K562 (cell line): ENCODE results near the gene ACBD4. TPM values are rescaled to one million over a fixed set of nuclear protein-coding genes. Genes with fewer than 3 reads are reported as not detected.

Experiments used
- HOXB6 ChIP-seq: fragments of 250-450 bp; sonication (Bioruptor Pico); IDR thresholded peaks from 2 replicates; pipeline ENCODE4 v1.5.1; 2022; ENCODE audit warnings: mild to moderate bottlenecking, borderline replicate concordance
- RERE ChIP-seq: sonication (generic); formaldehyde crosslinking; IDR thresholded peaks from 2 replicates; pipeline ENCODE4 v1.8.0; 2023; ENCODE audit warnings: missing genetic modification reagents, mild to moderate bottlenecking, borderline replicate concordance
- RFX1 ChIP-seq: fragments of 450-650 bp; IDR thresholded peaks from 2 replicates; pipeline ENCODE4 v1.6.1; 2016; ENCODE audit warnings: mild to moderate bottlenecking, moderate library complexity
- SOX6 ChIP-seq: fragments of 450-650 bp; IDR thresholded peaks from 2 replicates; pipeline ENCODE4 v1.6.1; 2014; ENCODE audit warnings: mild to moderate bottlenecking
- SP2 ChIP-seq: IDR thresholded peaks from 2 replicates; pipeline ENCODE4 v1.6.1; 2011; ENCODE audit warnings: mild to moderate bottlenecking, low read depth, low read length, moderate library complexity; ENCODE audit not compliant: poor library complexity, severe bottlenecking; ENCODE audit errors: extremely low read depth
- TCF3 ChIP-seq: sonication (generic); formaldehyde crosslinking; IDR thresholded peaks from 2 replicates; pipeline ENCODE4 v1.4.0; 2020; ENCODE audit warnings: mild to moderate bottlenecking, missing genetic modification reagents
- polyA plus RNA-seq, 8 experiments: library from polyadenylated mRNA; depleted of rRNA in 4 of 8; stranded (reverse) in 5 of 8; unstranded in 3 of 8; fragments of >200 nt; fragmentation: Nextera tagmentation in 2 of 8; fragmentation: Illumina TruSeq in 1 of 8; extraction: Ambion mirVana in 2 of 8; extraction: Trizol in 1 of 8; gene quantifications; 2 replicates each; pipeline versions ENCODE4 v1.2.1 to v1.2.3, GENCODE V29; 2011 to 2014; ENCODE audit warnings: inconsistent platforms in 1 of 8, missing spikeins in 1 of 8
- total RNA-seq, 7 experiments: library from RNA; depleted of rRNA in 6 of 7; stranded (reverse); fragments of >200 nt in 6 of 7; fragmentation: Illumina TruSeq in 2 of 7; extraction: Trizol in 2 of 7; gene quantifications; 2 replicates each; pipeline versions ENCODE4 v1.2.1 to v1.2.3, GENCODE V29; 2011 to 2021; ENCODE audit warnings: low replicate concordance in 1 of 7

Gene ACBD4
- total and polyA plus RNA-seq, 9 of the 15 experiments (the other 6 are each of a cell fraction or from before 2014, with no cell fraction given) = 0.14 to 6.9 (median 4.6) TPM

GRCh38 chr17:45175759-45176115 is 40.2 kb downstream of the ACBD4 start (continued):
- TF ChIP-seq RERE (CRISPR knock-in tag) (no peak), RFX1 (no peak), TCF3 (CRISPR knock-in tag) (no peak), HOXB6 (CRISPR knock-in tag) (no peak), SOX6 (no peak), SP2 (no peak)
